Stomach smooth muscle (tissue), 2 donors: ENCODE measurements around the gene GTF2I.
"Not testable (repeated sequence)": the region's sequence is repeated elsewhere in the genome, so short reads cannot be mapped to it uniquely, and the experiment has no call there.

ENCODE experiments used
- H3K27ac ChIP-seq: one replicate; pipeline ENCODE4 v1.7.0; 2013; ENCODE audit warnings: mild to moderate bottlenecking, low read length, inconsistent platforms
- H3K27me3 ChIP-seq, 2 donors: one replicate each; pipeline ENCODE4 v1.7.0; 2013; ENCODE audit warnings: low read length in 2 of 2; ENCODE audit not compliant: insufficient read depth in 2 of 2, control insufficient read depth in 1 of 2
- H3K36me3 ChIP-seq, 2 donors: one replicate each; pipeline ENCODE4 v1.7.0; 2013; ENCODE audit warnings: low read length in 2 of 2; ENCODE audit not compliant: control insufficient read depth in 2 of 2, insufficient read depth in 2 of 2
- H3K4me1 ChIP-seq: one replicate; pipeline ENCODE4 v1.7.0; 2013; ENCODE audit warnings: low read length; ENCODE audit not compliant: control insufficient read depth, insufficient read depth
- H3K4me3 ChIP-seq, 2 donors: one replicate each; pipeline ENCODE4 v1.7.0; 2013; ENCODE audit warnings: low read length in 2 of 2
- H3K9ac ChIP-seq, 2 donors: one replicate each; pipeline ENCODE4 v1.7.0; 2013; ENCODE audit warnings: low read length in 2 of 2, mild to moderate bottlenecking in 1 of 2
- H3K9me3 ChIP-seq, 2 donors: one replicate each; pipeline ENCODE4 v1.7.0; 2013; ENCODE audit warnings: low read length in 2 of 2; ENCODE audit not compliant: control insufficient read depth in 2 of 2
- donor health status: healthy.
- donor health status: Pancreatic carcinoma.

GTF2I gene

GRCh38 chr7:74674166-74674565, 16.6 kb downstream of the GTF2I start:
- Histone ChIP-seq H3K27me3 (no peaks in the 10 kb centered on the region), H3K4me1 (peaks cover 7% of the 10 kb centered on the region), H3K36me3 (peaks cover 0 to 2% of the 10 kb centered on the region in 2 donors), H3K4me3 (no peak overlapping the region), H3K9ac (no peak overlapping the region), H3K9me3 (no peaks in the 10 kb centered on the region), H3K27ac (no peak overlapping the region)

- H3K4me3 ChIP-seq = no peak overlapping the region
- no peaks in the 10 kb centered on the region for H3K36me3 ChIP-seq
- peaks cover 2% of the 10 kb centered on the region for H3K4me1 ChIP-seq
- H3K27ac ChIP-seq = no peak overlapping the region
- no peak overlapping the region for H3K9ac ChIP-seq
- no peaks in the 10 kb centered on the region for H3K9me3 ChIP-seq
- H3K27me3 ChIP-seq = no peaks in the 10 kb centered on the region
Measured at GRCh38 chr7:74682829-74683228, 25.3 kb downstream of the GTF2I start.

GRCh38 chr7:74683799-74684198, 26.3 kb downstream of the GTF2I start:
- no peak overlapping the region for H3K27ac ChIP-seq
- H3K4me3 ChIP-seq = no peak overlapping the region
- H3K27me3 ChIP-seq = no peaks in the 10 kb centered on the region
- no peaks in the 10 kb centered on the region for H3K9me3 ChIP-seq
- no peaks in the 10 kb centered on the region for H3K36me3 ChIP-seq
- H3K4me1 ChIP-seq = peaks cover 2% of the 10 kb centered on the region
- H3K9ac ChIP-seq = no peak overlapping the region

- Histone ChIP-seq H3K4me1 (peaks cover 2% of the 10 kb centered on the region), H3K9me3 (no peaks in the 10 kb centered on the region), H3K9ac (no peak overlapping the region), H3K4me3 (no peak overlapping the region), H3K27ac (no peak overlapping the region), H3K36me3 (peaks cover under 1 to 2% of the 10 kb centered on the region in 2 donors), H3K27me3 (no peaks in the 10 kb centered on the region)
Measured at GRCh38 chr7:74684473-74684872, 27.0 kb downstream of the GTF2I start.

- peaks cover 4 to 5% of the 10 kb centered on the region in 2 donors for H3K36me3 ChIP-seq
- H3K27ac ChIP-seq = no peak overlapping the region
- H3K27me3 ChIP-seq = no peaks in the 10 kb centered on the region
- no peaks in the 10 kb centered on the region for H3K9me3 ChIP-seq
- no peak overlapping the region for H3K4me3 ChIP-seq
- H3K4me1 ChIP-seq = peaks cover 2% of the 10 kb centered on the region
- H3K9ac ChIP-seq = no peak overlapping the region
Measured at GRCh38 chr7:74684921-74685320, 27.4 kb downstream of the GTF2I start.

- H3K36me3 ChIP-seq = peaks cover 22 to 27% of the 10 kb centered on the region in 2 donors
- no peak overlapping the region for H3K4me3 ChIP-seq
- H3K4me1 ChIP-seq = no peaks in the 10 kb centered on the region
- no peak overlapping the region for H3K9ac ChIP-seq
- H3K27me3 ChIP-seq = no peaks in the 10 kb centered on the region
- no peak overlapping the region for H3K27ac ChIP-seq
- H3K9me3 ChIP-seq = no peaks in the 10 kb centered on the region
Measured at GRCh38 chr7:74690474-74690873, 33.0 kb downstream of the GTF2I start.

- not testable (repeated sequence) for H3K9me3 ChIP-seq, H3K4me3 ChIP-seq, H3K4me1 ChIP-seq, H3K9ac ChIP-seq, H3K27me3 ChIP-seq, H3K27ac ChIP-seq
- H3K36me3 ChIP-seq = peaks cover 43 to 48% of the 10 kb centered on the region in 2 donors
Measured at GRCh38 chr7:74704419-74704818, 46.9 kb downstream of the GTF2I start.

- Histone ChIP-seq H3K27ac (no peak overlapping the region), H3K36me3 (peaks cover 31 to 43% of the 10 kb centered on the region in 2 donors), H3K9me3 (no peaks in the 10 kb centered on the region), H3K9ac (no peak overlapping the region), H3K4me1 (peaks cover 3% of the 10 kb centered on the region), H3K27me3 (no peaks in the 10 kb centered on the region), H3K4me3 (no peak overlapping the region)
Measured at GRCh38 chr7:74707238-74707637, 49.7 kb downstream of the GTF2I start.

- Histone ChIP-seq H3K27ac (no peak overlapping the region), H3K27me3 (no peaks in the 10 kb centered on the region), H3K9ac (no peak overlapping the region), H3K4me3 (no peak overlapping the region), H3K36me3 (peaks cover 36 to 39% of the 10 kb centered on the region in 2 donors), H3K4me1 (peaks cover 3% of the 10 kb centered on the region), H3K9me3 (peaks cover 0 to 3% of the 10 kb centered on the region in 2 donors)
Measured at GRCh38 chr7:74708569-74709275, 51.2 kb downstream of the GTF2I start.

GRCh38 chr7:74709880-74710671, 52.6 kb downstream of the GTF2I start:
- no peaks in the 10 kb centered on the region for H3K27me3 ChIP-seq
- H3K9me3 ChIP-seq = peaks cover 0 to 4% of the 10 kb centered on the region in 2 donors
- H3K27ac ChIP-seq = no peak overlapping the region
- no peak overlapping the region for H3K4me3 ChIP-seq
- H3K36me3 ChIP-seq = peaks cover 35 to 37% of the 10 kb centered on the region in 2 donors
- H3K4me1 ChIP-seq = peaks cover 3% of the 10 kb centered on the region
- no peak overlapping the region for H3K9ac ChIP-seq

- Histone ChIP-seq H3K27me3 (no peaks in the 10 kb centered on the region), H3K9ac (no peak overlapping the region), H3K36me3 (peaks cover 31 to 34% of the 10 kb centered on the region in 2 donors), H3K4me1 (peaks cover 2% of the 10 kb centered on the region), H3K9me3 (peaks cover 0 to 4% of the 10 kb centered on the region in 2 donors), H3K27ac (no peak overlapping the region), H3K4me3 (no peak overlapping the region)
Measured at GRCh38 chr7:74713567-74713966, 56.0 kb downstream of the GTF2I start.
